Lower leg skin (tissue), 3 donors: Measurements from ENCODE around the gene EID2.

ENCODE experiments used
- CTCF ChIP-seq, 3 donors: fragments of 450-650 bp; IDR thresholded peaks; one replicate each; pipeline ENCODE4 v1.5.1; 2016; ENCODE audit warnings: antibody characterized with exemption in 3 of 3, mild to moderate bottlenecking in 3 of 3, moderate library complexity in 2 of 3
- POLR2A ChIP-seq, 2 donors: fragments of 450-650 bp; IDR thresholded peaks; one replicate each; pipeline ENCODE4 v1.6.1; 2016 to 2017; ENCODE audit warnings: antibody characterized with exemption in 2 of 2, mild to moderate bottlenecking in 1 of 2, moderate library complexity in 1 of 2

- no peak for TF ChIP-seq CTCF (IDR thresholded peaks at IDR 0.05)
- TF ChIP-seq POLR2A (IDR thresholded peaks at IDR 0.05), result no peak
Observed at GRCh38 chr19:39506598-39506943, 33.4 kb downstream of the EID2 start.
